ENCODE data around the gene AARS1. TPM values are rescaled to one million over a fixed set of nuclear protein-coding genes. Genes with fewer than 3 reads are reported as not detected.

AARS1 gene
- total and polyA plus RNA-seq, 10 of the 15 experiments (the other 5 are each of a cell fraction or from before 2014, with no cell fraction given) = 21.5 to 143 (median 96.9) TPM

GRCh38 chr16:70251629-70252354 lies 37.5 kb downstream of the AARS1 start, which contains the start of gene EXOSC6 (continued):
- TF ChIP-seq MLLT1 (IDR thresholded peaks at IDR 0.05) = no peak
- peak; percentile 67 for TF ChIP-seq BACH1 (IDR thresholded peaks at IDR 0.05; ENCODE audit: borderline replicate concordance)
- TF ChIP-seq SMAD1 (IDR thresholded peaks at IDR 0.05; ENCODE audit: low read depth, partially characterized antibody) = no peak
- peak; percentile 45; the same call in 1 of the 2 replicates for TF ChIP-seq EED (IDR thresholded peaks at IDR 0.05; ENCODE audit: low read depth)
- TF ChIP-seq RUNX3 (IDR thresholded peaks at IDR 0.05; ENCODE audit: low read length) = peak; percentile 65
- no peak for TF ChIP-seq CHD4 (IDR thresholded peaks at IDR 0.05)
- no peak for TF ChIP-seq PBX3 (IDR thresholded peaks at IDR 0.05; ENCODE audit: insufficient replicate concordance, low read depth, low read length)
- TF ChIP-seq POU2F2 (IDR thresholded peaks at IDR 0.05; ENCODE audit: borderline replicate concordance, low read depth, low read length) = peak; percentile 75; the same call in 1 of the 3 replicates
- no peak for TF ChIP-seq JUNB (IDR thresholded peaks at IDR 0.05)
- 0 out of 2 replicates have a peak, but pooled peaks have one; percentile 23 for TF ChIP-seq STAT1 (conservative IDR thresholded peaks at IDR 0.05)
- TF ChIP-seq IKZF1 (conservative IDR thresholded peaks at IDR 0.05) = peak; percentile 86
- TF ChIP-seq RB1 (IDR thresholded peaks at IDR 0.05; ENCODE audit: borderline replicate concordance) = peak; percentile 91; the same call in 1 of the 2 replicates
- no peak for TF ChIP-seq E2F8 (IDR thresholded peaks at IDR 0.05; ENCODE audit: low read depth, partially characterized antibody)
- peak; percentile 27 for TF ChIP-seq NR2F1 (conservative IDR thresholded peaks at IDR 0.05)
- no peak for TF ChIP-seq HDAC2 (IDR thresholded peaks at IDR 0.05)
- TF ChIP-seq TCF3 (IDR thresholded peaks at IDR 0.05; ENCODE audit: borderline replicate concordance, insufficient read depth, low read depth, low read length) = peak; percentile 58; the same call in 1 of the 2 replicates
- TF ChIP-seq NFXL1 (IDR thresholded peaks at IDR 0.05; ENCODE audit: borderline replicate concordance) = no peak
- TF ChIP-seq GABPA (IDR thresholded peaks at IDR 0.05; ENCODE audit: low read depth) = peak; percentile 81
- TF ChIP-seq NFIC (IDR thresholded peaks at IDR 0.05; ENCODE audit: low read depth, low read length) = no peak
- TF ChIP-seq KDM1A (IDR thresholded peaks at IDR 0.05; ENCODE audit: borderline replicate concordance) = no peak
- no peak for TF ChIP-seq ATF3 (IDR thresholded peaks at IDR 0.05; ENCODE audit: borderline replicate concordance, extremely low read depth, low read depth, low read length)
- no peak for TF ChIP-seq ZNF384 (IDR thresholded peaks at IDR 0.05; ENCODE audit: borderline replicate concordance, low read depth, low read length)
- TF ChIP-seq ZNF217 (IDR thresholded peaks at IDR 0.05) = no peak
- TF ChIP-seq NR2C1 (IDR thresholded peaks at IDR 0.05) = 0 out of 2 replicates have a peak, but pooled peaks have one; percentile 24
- TF ChIP-seq JUND (IDR thresholded peaks at IDR 0.05; ENCODE audit: low read depth, low read length) = peak; percentile 45; the same call in 1 of the 2 replicates
- no peak for TF ChIP-seq NFYA (IDR thresholded peaks at IDR 0.05; ENCODE audit: borderline replicate concordance, low read depth, low read length)
- peak; percentile 69 for TF ChIP-seq HCFC1 (IDR thresholded peaks at IDR 0.05; ENCODE audit: low read length)
